ENCODE results near the gene GAPT. TPM values are rescaled to one million over a fixed set of nuclear protein-coding genes. Genes with fewer than 3 reads are reported as not detected.

GAPT gene
- total RNA-seq, 4 donors from 2014 or later: 0.09 to 2.9 (median 0.18) TPM; not detected in 1

DNA sequence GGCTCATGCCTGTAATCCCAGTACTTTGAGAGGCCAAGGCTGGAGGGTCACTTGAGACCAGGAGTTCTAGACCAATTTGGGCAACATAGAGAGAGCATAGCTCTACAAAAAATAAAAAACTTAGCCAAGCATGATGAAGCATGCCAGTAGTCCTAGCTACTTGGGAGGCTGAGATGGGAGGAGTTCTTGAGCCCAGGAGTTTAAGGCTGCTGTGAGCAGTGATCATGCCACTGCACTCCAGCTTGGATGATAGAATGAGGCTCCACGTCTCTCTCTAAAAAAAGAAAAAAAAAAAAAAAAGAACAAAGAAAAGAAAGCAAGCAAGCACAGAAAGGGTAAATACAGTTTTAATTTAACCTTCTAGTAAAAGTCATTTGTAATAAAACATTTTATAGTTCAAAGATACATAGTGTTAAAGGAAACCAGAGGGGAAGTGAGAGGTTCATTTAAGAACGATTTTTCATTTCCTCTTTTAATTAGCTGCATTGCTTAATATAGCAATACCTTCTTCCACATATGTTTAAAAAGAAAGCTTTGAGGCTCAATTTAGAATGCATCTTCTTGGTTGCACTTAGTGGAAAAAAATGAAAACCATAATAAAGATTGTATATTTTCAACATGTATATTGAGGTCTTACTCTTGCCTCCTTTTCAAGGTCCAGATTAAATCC, 14.9 kb downstream of the GAPT start:
- no peak for DNase-seq
- H3K27me3 ChIP-seq: peaks cover 0 to 7% (median 0%) of the 10 kb centered on the region in 4 donors
- TF ChIP-seq, protein P1, sequence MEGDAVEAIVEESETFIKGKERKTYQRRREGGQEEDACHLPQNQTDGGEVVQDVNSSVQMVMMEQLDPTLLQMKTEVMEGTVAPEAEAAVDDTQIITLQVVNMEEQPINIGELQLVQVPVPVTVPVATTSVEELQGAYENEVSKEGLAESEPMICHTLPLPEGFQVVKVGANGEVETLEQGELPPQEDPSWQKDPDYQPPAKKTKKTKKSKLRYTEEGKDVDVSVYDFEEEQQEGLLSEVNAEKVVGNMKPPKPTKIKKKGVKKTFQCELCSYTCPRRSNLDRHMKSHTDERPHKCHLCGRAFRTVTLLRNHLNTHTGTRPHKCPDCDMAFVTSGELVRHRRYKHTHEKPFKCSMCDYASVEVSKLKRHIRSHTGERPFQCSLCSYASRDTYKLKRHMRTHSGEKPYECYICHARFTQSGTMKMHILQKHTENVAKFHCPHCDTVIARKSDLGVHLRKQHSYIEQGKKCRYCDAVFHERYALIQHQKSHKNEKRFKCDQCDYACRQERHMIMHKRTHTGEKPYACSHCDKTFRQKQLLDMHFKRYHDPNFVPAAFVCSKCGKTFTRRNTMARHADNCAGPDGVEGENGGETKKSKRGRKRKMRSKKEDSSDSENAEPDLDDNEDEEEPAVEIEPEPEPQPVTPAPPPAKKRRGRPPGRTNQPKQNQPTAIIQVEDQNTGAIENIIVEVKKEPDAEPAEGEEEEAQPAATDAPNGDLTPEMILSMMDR (IDR thresholded peaks at IDR 0.05): no peak
- no peak for TF ChIP-seq POLR2A (IDR thresholded peaks at IDR 0.05)
- no peak overlapping the region for H3K4me3 ChIP-seq
- intact Hi-C loops (cut with DNase I): loop anchor here (10.0 kb wide), 1 partner anchor 339 kb away; no protein-coding TSS in a partner anchor
- no peaks in the 10 kb centered on the region for H3K4me1 ChIP-seq
- H3K36me3 ChIP-seq: no peaks in the 10 kb centered on the region
- H3K9me3 ChIP-seq: no peaks in the 10 kb centered on the region
- 39 to 41% methylated on average over 2 of the region's 2 CpGs for WGBS, 2 donors
- H3K27ac ChIP-seq: no peak overlapping the region

DNA sequence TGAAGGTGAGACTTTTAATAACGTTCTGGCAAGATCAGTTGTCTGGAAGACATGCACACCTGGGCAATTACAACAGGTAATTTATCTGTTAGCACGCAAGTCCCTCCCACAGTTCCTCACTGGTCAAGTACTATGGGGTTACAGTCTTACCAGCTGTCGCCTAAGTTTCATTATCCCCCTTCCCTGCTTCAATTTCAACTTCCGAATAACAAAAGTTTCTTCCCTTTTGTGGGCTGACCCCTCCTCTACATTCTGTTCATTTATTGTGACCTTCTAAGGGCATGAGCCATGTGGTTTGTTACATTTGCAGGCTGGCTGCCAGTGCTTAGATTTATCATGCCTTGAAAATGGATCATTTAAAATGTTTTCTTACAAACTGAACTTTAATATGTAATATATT, 16.5 kb downstream of the GAPT start:
- Histone ChIP-seq H3K4me3 (no peak overlapping the region), H3K36me3 (no peaks in the 10 kb centered on the region), H3K27ac (no peak overlapping the region), H3K27me3 (peaks cover 0 to 7% (median 0%) of the 10 kb centered on the region in 4 donors), H3K9me3 (no peaks in the 10 kb centered on the region), H3K4me1 (no peaks in the 10 kb centered on the region)
- no peak for DNase-seq
- TF ChIP-seq, protein P1 (IDR thresholded peaks at IDR 0.05): no peak
- no peak for TF ChIP-seq POLR2A (IDR thresholded peaks at IDR 0.05)
- WGBS, 2 donors: 48 to 56% methylated on average over 4 of the region's 4 CpGs
- intact Hi-C loops (cut with DNase I): loop anchor here (10.0 kb wide), 1 partner anchor 337 kb away; no protein-coding TSS in a partner anchor

DNA sequence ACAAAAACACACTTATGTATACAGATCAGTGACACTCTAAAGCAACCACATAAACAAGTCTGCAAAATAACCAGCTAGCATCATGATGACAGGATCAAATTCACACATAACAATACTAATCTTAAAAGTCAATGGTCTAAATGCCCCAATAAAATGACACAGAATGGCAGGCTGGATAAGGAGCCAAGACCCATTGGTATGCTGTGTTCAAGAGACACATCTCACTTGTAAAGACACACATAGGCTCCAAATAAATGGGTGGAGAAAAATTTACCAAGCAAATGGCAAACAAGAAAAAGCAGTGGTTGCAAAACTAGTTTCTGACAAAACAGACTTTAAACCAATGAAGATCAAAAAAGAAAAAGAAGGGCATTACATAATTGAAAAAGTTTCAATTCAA, 26.0 kb downstream of the GAPT start:
- no peaks in the 10 kb centered on the region for H3K27me3 ChIP-seq
- no peak for TF ChIP-seq POLR2A (IDR thresholded peaks at IDR 0.05)
- TF ChIP-seq, protein P1 (IDR thresholded peaks at IDR 0.05): no peak
- no peak overlapping the region for H3K27ac ChIP-seq
- intact Hi-C loops (cut with DNase I): no loop called here
- H3K9me3 ChIP-seq: peaks cover 0 to 32% (median 0%) of the 10 kb centered on the region in 3 donors
- H3K4me3 ChIP-seq: no peak overlapping the region
- DNase-seq: no peak
- no peaks in the 10 kb centered on the region for H3K36me3 ChIP-seq
- no peaks in the 10 kb centered on the region for H3K4me1 ChIP-seq

DNA sequence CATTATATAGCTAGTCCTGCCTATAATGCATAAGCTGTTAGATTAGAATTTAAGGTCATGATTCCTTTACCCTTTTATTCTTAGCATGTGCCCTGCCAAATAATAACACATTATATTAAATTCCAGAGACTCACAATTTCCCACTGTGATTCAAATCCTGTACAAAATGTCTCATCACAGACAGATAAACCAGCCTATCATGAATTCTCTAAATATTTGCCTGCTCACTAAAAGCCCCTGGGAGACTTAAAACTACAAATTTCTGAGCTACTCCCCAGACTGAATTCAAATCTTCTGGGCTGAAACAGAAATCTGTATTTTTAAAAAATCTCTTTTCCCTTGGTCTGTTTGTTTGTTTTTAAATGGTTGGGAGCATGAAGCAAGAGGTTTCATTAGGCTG, 32.7 kb downstream of the GAPT start:
- no peaks in the 10 kb centered on the region for H3K27me3 ChIP-seq
- TF ChIP-seq POLR2A (IDR thresholded peaks at IDR 0.05): no peak
- TF ChIP-seq, protein P1 (IDR thresholded peaks at IDR 0.05): no peak
- no peak for DNase-seq
- no peaks in the 10 kb centered on the region for H3K4me1 ChIP-seq
- no peak overlapping the region for H3K27ac ChIP-seq
- intact Hi-C loops (cut with DNase I): no loop called here
- H3K9me3 ChIP-seq: no peaks in the 10 kb centered on the region
- H3K4me3 ChIP-seq: no peak overlapping the region
- H3K36me3 ChIP-seq: no peaks in the 10 kb centered on the region

DNA sequence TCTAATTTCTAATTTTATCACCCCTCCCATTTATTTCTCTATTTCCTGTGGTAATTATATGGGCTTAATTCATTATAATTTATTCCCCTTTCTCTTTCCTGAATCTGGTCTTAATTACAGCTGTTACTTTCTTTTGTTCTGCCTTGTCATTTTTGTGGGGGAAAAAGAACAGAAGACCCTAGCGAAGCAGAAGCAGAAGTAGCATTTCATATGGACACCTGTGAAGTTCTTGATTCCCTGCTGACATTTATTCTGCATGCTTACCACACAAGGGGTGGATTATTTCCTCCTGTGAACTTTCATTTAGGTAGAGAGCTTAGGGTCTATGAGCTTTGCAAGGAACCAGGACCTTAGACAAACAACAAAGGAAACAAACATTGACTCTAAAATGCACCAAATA, 33.3 kb downstream of the GAPT start:
- no peak overlapping the region for H3K4me3 ChIP-seq
- no peaks in the 10 kb centered on the region for H3K27me3 ChIP-seq
- WGBS, 2 donors: 54 to 65% methylated on average over 1 of the region's 1 CpG
- no peaks in the 10 kb centered on the region for H3K4me1 ChIP-seq
- TF ChIP-seq POLR2A (IDR thresholded peaks at IDR 0.05): no peak
- no peak for DNase-seq
- no peak overlapping the region for H3K27ac ChIP-seq
- H3K36me3 ChIP-seq: no peaks in the 10 kb centered on the region
- intact Hi-C loops (cut with DNase I): no loop called here
- no peaks in the 10 kb centered on the region for H3K9me3 ChIP-seq

Data from esophagus squamous epithelium (tissue), 5 donors.